Bronchial epithelial cell (primary cell): Measurements from ENCODE around the gene DDX51. TPM values are rescaled to one million over a fixed set of nuclear protein-coding genes. Genes with fewer than 3 reads are reported as not detected.

Source experiments
- DNase-seq: peaks from one replicate; pipeline ENCODE4 v3.0.0-alpha.2; 2010; ENCODE audit warnings: low read depth
- FAIRE-seq: peaks from 2 replicates; lab custom pipeline; 2011; peaks lifted over from hg19 to GRCh38; lab: Jason Lieb, UNC
- H3K27me3 ChIP-seq: 2 replicates; pipeline ENCODE4 v1.5.1; 2011; ENCODE audit warnings: low read length; ENCODE audit not compliant: control insufficient read depth, insufficient read depth
- H3K36me3 ChIP-seq: 2 replicates; pipeline ENCODE4 v1.5.1; 2011; ENCODE audit warnings: low read length; ENCODE audit not compliant: control insufficient read depth, insufficient read depth
- H3K4me3 ChIP-seq: 2 replicates; pipeline ENCODE4 v1.5.1; 2011; ENCODE audit warnings: mild to moderate bottlenecking, low read depth, low read length, control low read depth
- total RNA-seq: library from RNA; depleted of rRNA; stranded (reverse); fragments of >200 nt; gene quantifications from 2 replicates; pipeline ENCODE4 v1.2.1, GENCODE V29; 2014
- TF ChIP-seq, protein P1 (sequence below): IDR thresholded peaks from 2 replicates; pipeline ENCODE4 v1.5.1; 2011; ENCODE audit warnings: mild to moderate bottlenecking, moderate library complexity, low read length, control low read depth, inconsistent platforms; ENCODE audit not compliant: insufficient read depth, severe bottlenecking

DDX51 gene
- total RNA-seq, 1 donor from 2014 or later: 10.0 TPM

DNA sequence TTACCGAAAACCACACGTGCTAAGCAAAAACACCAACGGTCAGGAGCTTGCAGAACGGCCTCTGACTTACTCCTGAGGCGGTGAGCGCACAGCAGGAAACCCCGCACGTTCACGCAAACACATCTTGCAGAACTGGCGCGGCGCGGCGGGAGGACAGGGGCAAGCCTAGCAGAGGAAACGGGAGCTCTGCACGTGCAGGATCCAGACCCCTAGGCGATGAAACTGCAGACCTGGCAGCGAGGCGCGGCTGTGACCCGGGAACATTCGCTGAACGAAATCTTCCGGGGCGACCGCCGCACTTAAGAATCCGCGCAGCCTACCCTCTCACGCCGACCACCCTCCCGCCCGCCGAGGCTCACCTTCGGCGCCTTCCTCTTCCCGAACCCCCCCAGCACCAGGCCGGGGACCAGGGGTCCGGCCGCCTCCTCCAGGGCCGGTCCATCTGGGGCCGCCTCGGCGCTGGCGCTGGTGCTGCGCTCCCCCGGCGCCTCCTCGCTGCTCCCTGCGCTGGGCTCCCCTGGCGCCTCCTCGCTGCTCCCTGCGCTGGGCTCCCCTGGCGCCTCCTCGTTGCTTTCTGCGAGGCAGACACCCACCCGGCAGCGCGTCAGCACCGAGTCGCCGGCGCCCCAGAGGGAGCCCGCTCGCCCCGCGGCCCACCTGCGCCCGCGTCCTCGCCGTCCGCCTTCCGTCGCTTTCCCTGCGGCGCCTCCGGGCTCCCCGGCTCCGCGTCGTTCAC is 615 bp downstream of the DDX51 start:
- DNase-seq (no peak), FAIRE-seq (no peak)
- Histone ChIP-seq H3K4me3 (peak overlapping the region; percentile 98), H3K36me3 (peaks cover 38% of the 10 kb centered on the region), H3K27me3 (no peaks in the 10 kb centered on the region)
- TF ChIP-seq, protein P1, sequence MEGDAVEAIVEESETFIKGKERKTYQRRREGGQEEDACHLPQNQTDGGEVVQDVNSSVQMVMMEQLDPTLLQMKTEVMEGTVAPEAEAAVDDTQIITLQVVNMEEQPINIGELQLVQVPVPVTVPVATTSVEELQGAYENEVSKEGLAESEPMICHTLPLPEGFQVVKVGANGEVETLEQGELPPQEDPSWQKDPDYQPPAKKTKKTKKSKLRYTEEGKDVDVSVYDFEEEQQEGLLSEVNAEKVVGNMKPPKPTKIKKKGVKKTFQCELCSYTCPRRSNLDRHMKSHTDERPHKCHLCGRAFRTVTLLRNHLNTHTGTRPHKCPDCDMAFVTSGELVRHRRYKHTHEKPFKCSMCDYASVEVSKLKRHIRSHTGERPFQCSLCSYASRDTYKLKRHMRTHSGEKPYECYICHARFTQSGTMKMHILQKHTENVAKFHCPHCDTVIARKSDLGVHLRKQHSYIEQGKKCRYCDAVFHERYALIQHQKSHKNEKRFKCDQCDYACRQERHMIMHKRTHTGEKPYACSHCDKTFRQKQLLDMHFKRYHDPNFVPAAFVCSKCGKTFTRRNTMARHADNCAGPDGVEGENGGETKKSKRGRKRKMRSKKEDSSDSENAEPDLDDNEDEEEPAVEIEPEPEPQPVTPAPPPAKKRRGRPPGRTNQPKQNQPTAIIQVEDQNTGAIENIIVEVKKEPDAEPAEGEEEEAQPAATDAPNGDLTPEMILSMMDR: no peak

DNA sequence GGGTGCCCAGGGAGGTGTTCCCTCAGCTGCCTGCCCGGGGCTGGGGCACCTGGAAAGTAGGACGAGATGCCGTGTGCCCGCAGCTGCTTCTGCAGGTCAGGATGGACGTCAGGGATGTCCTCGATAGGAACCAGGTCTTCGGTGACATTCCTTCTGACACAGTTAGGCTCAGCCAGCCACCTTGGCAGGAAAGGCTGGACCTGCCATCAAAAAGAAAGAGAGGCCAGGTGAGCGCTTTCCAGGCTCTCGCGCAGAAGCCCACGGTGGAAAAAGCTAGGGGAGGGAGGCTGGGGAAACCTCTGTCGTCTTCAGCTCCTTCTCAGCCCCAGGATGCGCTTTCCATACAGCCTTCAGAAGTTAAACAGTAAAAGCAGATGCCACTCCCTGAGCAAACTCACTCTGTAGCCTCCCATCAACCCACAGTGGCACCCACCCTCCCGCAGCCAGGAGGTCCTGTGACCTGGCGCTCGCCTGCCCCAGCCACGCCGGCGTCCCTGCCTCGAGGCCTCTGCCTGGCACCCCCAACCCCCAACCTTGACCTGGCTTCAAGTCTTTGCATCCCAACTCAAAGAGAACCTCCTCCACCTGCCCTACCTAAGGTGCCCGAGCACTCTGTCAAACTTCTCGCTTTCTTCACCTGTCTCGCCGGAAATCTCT is 1.3 kb downstream of the DDX51 start:
- Histone ChIP-seq H3K36me3 (peaks cover 34% of the 10 kb centered on the region), H3K4me3 (peak overlapping the region; percentile 98), H3K27me3 (no peaks in the 10 kb centered on the region)
- no peak for DNase-seq
- TF ChIP-seq, protein P1: no peak
- no peak for FAIRE-seq

DNA sequence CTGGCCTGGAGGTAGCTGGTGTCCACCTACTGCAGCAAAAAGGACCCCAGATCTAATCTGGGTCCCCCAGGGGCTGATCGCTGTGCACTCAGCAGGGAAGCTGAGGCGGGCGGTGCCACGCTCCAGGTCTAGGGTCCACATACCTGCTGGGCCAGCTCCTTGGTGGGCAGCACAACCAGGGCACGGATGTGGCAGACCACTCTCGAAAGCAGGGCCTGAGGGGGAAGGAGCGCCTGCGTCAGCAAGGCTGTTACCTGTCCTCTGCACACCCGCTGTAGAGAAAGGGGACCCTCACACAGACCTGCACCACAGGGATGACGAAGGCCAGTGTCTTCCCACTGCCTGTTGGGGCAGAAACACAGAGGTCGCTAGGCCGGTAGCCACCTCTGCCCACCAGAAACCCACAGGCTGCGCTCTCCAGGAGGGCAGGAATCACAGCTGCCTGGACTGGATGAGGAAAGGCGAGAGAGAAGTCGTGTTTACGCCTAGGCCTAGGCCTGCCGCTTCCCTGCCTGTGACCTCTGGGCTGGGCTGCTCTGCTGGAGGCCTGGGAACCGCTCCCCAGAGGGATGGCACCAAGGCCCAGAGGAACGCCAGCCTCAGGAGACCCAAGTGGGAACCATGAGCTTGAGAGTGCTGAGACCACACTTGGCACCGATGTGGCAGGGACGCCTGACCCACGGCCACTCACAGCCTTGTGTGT is 2.0 kb downstream of the DDX51 start:
- FAIRE-seq: no peak
- H3K27me3 ChIP-seq: no peaks in the 10 kb centered on the region
- no peak for DNase-seq
- H3K36me3 ChIP-seq: peaks cover 31% of the 10 kb centered on the region
- TF ChIP-seq, protein P1: no peak
- H3K4me3 ChIP-seq: no peak overlapping the region

DNA sequence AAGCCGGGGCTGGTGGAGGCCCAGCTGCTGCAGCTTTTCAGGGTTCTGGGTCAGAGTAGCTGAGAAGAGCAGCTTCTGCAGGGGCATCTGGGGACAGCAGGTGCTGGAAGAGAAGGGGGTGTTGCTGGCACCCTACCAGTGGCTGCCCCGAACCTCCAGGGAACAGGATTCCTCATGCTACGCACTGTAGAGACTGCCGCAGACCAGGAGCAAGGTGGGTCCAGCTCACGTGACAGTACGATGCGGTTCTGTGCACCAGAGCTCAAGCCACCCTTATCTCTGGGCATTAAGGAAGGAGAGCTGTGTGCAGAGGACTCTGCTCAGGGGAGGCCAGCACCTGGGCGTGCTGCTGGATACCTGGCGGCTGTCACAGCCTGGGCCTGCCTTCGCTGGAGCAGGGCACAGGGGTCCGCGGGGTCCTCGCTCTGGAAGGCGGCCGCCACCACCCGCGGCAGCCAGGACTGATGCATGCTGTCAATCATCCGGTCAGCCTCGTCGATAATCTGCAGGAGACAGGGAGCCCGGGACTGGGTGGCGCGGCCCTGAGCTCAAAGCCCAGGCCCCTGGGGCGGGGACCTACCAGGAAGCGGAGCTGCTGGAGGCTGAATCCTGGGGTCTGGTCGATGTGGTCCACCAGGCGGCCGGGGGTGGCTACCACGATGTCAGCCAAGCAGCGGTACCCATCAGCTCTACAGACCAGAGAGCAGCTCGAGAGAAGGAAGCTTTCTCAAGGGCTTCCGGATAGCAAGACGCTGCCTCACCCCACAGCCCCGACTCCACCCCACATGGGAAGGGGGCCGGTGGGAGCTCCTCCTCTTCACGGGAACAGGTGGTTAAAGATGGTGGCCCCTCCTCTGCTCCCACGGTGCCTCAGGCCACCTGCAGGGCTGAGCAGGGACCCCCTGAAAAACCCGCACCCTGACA is 2.9 kb downstream of the DDX51 start:
- FAIRE-seq: no peak
- TF ChIP-seq, protein P1: no peak
- H3K27me3 ChIP-seq: no peaks in the 10 kb centered on the region
- peaks cover 31% of the 10 kb centered on the region for H3K36me3 ChIP-seq
- no peak for DNase-seq
- H3K4me3 ChIP-seq: no peak overlapping the region

DNA sequence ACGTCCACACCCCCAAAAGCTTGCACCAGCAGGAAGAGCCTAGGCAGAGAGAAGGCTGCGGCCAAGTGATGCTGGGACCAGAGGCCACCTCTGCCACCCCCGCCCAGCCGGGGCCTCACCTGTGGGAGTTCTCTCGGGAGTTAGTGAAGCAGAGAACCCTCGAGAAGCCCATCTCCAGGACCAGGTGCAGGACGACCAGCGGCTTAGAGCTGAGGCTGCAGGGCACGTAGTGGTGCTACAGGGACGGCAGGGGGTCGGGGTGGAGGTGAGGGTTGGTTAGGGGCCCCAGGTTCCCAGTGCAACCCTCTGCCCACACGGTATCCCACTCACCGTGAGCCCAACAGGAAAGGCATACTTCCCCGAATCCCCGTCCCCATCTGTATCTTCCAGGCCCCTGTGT is 3.6 kb downstream of the DDX51 start:
- DNase-seq (no peak), FAIRE-seq (no peak)
- TF ChIP-seq, protein P1: no peak
- Histone ChIP-seq H3K4me3 (no peak overlapping the region), H3K27me3 (no peaks in the 10 kb centered on the region), H3K36me3 (peaks cover 31% of the 10 kb centered on the region)
